ENCODE measurements around the gene PHYKPL.

Gene PHYKPL

DNA sequence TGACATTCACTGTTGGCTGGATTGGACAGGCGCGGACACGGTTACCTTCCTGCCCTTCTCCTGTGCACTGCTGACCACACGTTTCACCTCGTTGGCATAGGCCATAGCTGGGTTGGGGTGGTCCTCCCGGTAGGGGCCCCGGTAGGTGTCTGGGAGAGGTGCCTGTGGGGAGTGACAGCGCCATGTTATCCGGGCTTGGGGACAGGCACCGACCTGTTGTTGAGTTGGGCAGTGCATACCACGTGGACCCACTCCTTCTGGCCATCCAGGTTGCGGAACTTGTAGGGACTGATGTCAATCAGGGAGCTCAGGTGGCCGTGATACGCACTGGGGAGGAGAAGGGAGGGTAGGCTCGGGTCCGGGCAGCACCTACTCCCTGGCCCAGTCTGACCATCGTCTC lies 8.2 kb downstream of the PHYKPL start:
- no peak overlapping the region for H3K4me3 ChIP-seq (ENCODE audit: low read depth, low read length)

DNA sequence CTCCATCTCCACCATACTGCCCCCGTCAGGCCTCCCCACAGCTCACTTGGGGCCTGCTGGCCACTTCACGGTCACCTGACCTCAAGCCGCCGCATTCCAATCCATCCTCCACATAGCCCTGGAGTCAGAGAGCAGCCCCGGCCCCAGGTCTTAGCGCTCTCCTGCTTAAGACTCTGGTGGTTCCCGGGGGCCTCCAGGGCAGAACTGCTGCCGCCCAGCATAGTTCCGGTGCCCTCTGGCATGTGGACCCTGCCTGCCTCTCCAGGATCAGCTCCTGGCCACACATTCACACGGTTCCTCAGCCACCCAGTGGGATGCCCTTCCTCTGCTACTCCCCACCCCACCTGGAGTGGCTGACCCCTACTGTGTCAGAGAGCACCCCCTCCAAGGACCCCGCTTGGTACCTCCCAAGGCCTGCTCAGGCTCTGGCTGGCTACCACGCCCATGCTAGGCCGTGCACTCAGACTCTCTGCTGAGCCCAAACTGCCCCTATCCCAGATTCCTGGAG lies 8.7 kb downstream of the PHYKPL start:
- no peak overlapping the region for H3K4me3 ChIP-seq (ENCODE audit: low read depth, low read length)

DNA sequence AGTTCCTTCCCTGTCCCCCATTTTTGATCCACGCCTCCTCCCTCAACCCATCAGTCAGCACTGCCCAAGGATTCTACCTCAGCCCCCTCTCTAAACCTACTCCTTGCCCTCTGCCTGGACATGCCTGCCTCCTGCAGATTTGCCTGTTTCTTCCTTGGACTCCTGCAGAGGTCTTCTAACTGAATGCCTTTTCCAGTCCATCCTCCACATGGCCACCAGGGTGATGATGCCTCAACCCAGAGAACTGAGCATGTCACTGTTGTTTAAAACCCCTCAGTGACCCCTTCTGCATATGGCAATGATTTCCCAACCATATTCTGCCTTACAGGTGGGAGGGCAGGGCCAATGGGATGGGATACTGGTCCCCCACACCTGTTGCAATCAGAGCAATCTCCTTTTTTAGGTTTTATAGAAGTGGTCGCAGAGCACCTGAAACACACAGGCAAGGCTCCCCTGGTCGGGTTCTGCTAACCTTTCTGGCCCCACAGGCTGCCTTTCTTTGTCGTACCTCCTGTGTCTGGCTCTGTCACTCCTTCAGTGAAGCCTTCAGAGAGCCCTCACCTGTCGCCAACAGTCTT lies 9.3 kb downstream of the PHYKPL start:
- no peak overlapping the region for H3K4me3 ChIP-seq (ENCODE audit: low read depth, low read length)

DNA sequence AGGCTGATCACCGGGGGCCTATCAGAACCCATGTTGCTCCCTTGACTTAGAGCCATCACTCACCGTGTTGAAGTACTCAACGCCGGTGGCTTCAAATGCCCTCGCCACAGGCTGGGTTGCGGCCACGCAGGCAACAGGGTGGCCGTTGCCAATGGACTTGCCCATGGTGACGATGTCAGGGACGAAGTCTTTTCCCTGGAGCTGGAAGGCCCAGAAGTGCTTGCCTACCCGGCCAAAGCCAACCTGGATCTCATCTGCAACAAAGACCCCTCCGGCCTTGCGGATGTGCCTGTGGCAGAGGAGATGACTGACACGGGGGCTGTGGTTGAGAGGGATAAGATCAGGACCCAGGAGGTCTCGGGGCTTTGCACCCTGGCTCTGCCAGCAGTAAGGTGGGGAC lies 10.3 kb downstream of the PHYKPL start:
- no peak overlapping the region for H3K4me3 ChIP-seq (ENCODE audit: low read depth, low read length)

DNA sequence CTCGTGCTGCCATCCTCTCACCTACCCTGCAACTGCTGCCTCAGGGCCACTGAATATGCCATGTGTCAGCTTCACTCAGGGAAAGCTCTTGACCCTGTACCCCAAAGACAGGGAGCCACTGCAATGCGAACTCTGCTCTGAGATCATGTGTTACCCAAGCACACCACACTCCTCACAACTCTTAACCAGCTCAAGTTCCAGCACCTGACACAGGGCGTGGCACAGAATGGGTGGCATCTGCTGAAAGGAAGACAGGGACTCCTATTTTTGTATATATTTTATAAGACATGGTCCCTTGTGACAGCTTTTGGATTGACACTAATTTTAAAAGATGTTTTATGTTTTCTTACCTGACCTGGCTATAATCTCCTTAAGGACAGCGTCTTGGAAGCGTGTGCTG lies 10.7 kb downstream of the PHYKPL start:
- no peak overlapping the region for H3K4me3 ChIP-seq (ENCODE audit: low read depth, low read length)

DNA sequence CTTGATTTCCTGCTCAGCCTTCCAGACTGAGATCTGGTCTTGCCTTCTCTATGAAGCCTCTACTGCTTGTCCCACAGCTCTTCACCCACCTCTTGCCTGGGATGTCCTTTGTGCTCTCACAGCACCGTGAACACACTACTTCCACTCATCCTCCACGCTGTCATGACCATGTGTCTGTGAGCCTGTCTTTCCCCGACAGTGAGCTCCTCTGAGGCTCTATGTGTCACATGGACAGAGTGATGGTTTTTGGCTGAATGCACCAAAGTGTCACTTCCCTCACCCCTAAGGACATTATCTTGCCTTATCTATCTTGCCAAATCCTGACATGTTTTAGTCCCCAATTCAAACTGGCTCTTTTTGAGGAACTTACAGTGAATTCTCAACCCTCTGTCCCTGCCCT lies 11.3 kb downstream of the PHYKPL start:
- H3K4me3 ChIP-seq (ENCODE audit: low read depth, low read length), result no peak overlapping the region

DNA sequence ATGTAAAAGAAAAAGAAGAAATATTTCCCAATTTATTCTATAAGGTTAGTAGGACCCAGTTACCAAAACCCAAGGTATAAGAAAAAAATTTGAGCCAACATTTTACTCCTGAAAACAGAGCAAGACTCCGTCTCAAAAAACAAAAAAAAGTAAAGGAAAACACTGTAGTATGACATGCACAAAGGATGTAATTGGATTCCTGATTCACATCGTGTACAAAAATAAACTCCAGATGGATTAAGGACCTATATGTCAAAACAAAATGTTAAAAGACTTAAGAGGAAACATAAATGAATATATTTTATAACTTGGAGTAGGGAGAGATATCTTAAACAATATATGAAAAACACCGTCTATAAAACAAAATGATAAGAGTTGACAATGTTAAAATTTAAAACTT lies 13.8 kb downstream of the PHYKPL start:
- H3K4me3 ChIP-seq (ENCODE audit: low read depth, low read length), result no peak overlapping the region

DNA sequence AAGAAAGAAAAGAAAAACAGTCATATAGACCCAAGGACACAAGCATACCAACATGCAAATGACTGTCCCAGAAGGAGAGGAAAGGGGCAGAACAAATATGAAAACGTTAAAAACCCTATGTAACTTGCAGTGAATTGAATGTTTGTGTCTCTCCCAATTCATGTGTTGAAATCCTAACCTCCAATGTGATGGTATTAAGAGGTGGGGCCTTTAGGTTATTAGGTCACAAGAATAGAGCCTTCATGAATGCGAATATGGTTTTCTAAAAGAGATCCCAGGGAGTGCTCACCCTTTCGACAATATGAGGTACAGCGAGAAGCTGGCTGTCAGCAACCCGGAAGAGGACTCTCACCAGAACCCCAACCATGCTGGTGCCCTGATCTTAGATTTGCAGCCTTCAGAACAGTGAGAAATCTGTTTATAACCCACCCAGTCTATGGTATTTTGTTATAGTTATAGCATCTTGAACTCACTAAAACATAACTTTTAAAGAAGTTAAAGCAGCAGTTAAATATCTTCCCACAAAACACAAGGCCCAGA lies 14.3 kb downstream of the PHYKPL start:
- H3K4me3 ChIP-seq (ENCODE audit: low read depth, low read length), result no peak overlapping the region

DNA sequence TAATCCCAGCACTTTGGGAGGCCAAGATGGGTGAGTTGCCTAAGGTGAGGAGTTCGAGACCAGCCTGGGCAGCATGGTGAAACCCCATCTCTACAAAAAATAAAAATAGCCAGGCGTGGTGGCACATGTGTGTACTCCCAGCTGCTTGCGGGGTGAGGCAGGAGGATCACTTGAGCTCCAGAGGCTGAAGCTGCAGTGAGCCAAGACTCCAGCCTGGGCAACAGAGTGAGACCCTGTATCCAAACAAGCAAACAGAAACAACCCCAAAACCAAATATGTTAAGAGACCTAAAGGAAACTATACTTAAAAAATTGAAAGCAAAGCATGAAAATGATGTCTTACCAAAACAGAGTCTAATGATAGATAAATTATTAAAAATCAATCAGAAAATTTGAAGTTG lies 15.8 kb downstream of the PHYKPL start:
- no peak overlapping the region for H3K4me3 ChIP-seq (ENCODE audit: low read depth, low read length)

DNA sequence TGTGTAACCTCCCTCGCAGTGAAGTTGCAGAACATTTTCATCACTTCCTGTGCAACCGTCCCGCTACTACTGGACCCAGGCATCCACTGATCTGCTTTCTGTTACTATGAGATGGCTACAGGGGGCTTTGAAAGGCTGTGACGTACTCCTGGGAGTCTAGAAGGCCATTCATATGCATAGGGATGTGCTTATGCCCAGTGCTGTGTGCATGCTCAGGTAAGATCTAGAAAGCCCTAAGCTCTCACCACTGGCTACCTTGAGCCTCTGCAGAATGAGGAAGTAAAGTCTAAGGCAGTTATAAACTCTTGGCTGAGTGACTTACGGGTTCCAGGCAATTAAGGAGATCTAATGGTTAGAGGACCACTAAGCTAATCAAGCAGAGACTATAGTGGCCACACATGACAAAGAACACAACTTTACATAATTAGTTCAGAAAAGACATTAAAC lies 16.5 kb downstream of the PHYKPL start:
- no peak overlapping the region for H3K4me3 ChIP-seq (ENCODE audit: low read depth, low read length)

DNA sequence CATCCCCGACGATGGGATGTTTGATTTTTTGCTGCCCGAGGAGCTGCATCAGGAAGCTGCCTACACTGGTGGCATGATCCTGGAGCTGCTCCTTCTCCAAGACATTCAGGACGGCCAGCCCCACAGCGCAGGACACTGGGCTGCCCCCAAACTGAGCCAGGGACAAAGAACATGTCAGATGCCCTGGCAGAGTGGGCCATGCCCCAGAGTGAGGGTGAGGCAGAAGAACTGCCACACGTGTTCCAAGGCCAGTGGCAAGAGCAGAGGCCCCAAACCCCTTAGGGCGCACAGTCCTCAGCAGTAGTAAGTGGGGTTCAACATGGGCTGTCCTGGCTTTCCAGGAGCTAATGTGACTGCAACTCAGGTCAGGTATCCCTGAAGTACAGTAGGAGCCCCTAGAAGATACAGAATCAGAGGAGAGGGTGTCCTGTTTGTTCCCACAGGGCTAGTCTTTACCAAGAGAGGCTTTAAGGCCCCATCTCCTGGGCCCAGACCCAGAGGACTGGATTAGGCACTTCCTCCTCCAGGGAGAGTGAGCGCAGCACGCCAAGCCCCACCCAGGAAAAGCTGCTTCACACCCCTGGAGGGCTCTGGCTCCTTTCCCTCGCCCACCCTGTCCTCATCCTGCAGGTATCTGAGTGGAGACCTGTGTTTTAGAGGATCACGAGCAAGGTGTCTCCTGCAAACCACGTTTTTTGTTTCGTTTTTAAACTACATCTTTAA lies 17.2 kb downstream of the PHYKPL start:
- no peak overlapping the region for H3K4me3 ChIP-seq (ENCODE audit: low read depth, low read length)

DNA sequence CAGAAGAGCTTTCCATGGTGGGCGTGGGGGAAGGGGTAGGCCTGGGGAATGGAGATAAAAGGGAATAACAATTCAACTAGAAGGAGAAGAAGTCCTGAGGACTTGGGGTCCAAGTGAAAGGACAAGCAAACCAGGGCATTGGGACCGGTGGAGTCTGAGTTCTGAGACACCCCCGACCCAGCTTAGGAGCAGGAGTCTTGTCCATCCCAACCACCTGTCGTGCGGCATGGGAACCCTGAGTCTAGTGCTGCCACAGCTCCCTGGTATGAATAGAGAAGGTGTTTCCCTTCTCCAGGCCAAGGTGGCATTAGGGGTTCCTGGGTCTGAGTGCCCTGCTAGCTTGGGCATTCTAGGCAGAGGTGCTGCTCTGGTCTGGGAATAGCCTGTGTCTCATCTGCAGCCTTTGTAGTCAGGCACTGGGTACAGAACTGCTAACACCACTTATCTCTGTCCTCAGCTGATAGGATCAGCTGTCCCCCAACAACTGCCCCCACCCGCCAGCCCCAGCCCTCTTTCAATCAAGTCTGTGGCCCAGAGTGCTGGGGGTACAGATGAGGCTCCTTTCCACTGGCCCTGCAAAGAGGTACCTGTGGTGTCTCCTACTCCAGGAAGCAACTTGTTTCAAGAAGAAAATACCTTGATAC lies 18.3 kb downstream of the PHYKPL start:
- H3K4me3 ChIP-seq (ENCODE audit: low read depth, low read length), result no peak overlapping the region

DNA sequence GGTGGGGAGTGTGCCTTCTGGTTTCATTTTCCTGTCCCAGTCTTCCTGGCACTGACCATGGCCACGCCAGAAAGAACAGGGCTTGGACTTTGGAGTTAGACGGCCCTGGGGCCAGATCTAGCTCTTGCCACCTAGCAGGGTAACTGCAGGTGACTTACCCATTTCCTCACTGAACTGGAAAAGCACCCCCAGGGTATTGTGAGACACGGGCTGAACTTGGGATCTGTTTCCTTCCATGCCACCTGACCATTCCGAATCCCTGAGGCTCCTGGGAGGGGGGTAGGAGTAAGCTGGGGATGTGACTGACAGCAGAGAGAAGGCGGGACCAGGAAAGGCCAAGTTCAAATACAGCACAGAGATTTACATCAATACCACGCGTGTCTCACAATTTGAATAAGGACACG lies 18.9 kb downstream of the PHYKPL start:
- no peak overlapping the region for H3K4me3 ChIP-seq (ENCODE audit: low read depth, low read length)

DNA sequence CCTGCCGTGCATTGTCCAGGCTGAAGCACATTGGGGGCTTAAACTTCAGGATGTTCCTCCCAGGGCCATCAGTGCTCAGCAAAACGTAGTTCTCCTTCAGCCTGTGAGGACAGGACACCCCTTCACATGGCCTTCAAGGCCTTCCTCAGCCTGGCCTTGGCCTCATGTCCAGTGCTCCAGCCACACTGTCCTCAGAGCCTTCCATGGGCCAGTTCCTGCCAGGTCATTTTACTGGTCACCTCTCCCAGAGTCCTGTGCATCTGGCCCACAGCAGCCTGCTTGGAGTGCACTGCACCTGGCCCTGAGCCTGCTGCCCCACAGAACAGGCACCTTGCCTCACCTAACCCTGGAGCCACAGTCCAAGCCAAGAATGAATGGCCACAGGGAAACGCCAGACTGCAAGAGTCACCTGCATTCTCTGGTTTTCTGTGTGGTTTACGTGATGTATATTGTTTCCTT lies 19.6 kb downstream of the PHYKPL start:
- H3K4me3 ChIP-seq (ENCODE audit: low read depth, low read length), result no peak overlapping the region

DNA sequence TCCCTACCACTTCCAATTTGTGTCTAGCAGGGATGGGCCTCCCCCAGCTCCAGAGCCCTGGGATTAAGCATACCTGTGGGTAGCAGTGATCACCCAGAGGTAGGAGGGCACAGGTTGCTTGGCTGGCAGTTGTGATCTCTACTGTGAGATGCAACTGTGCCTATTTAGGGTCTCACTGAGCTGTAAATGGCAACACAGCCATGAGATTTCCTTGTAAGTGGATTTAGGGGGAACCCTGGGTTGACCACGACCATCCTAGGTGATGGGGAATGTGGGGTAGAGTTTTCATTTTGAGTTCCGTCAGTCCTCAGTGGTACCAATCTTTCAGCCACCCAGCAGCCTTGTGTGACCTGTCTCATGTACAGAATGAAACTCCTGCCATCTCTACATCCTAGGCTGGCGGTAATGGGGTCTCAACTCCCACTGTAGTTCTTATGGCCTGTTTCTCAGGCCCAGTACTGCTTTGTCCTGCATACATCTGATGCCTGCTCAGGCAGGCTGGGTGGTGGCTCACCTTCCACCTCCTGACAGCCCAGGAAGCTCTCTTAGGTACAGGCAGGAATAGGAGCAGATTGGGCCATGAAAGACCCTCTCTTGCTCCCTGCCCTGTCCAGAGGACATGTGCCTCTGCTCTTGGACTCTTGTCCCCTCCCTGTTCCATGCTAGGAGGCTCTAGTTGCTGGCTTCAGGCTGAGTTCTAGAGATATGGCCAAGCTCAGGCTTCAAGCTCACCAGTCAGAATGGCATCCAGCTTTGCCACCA lies 20.2 kb downstream of the PHYKPL start:
- H3K4me3 ChIP-seq (ENCODE audit: low read depth, low read length), result no peak overlapping the region

DNA sequence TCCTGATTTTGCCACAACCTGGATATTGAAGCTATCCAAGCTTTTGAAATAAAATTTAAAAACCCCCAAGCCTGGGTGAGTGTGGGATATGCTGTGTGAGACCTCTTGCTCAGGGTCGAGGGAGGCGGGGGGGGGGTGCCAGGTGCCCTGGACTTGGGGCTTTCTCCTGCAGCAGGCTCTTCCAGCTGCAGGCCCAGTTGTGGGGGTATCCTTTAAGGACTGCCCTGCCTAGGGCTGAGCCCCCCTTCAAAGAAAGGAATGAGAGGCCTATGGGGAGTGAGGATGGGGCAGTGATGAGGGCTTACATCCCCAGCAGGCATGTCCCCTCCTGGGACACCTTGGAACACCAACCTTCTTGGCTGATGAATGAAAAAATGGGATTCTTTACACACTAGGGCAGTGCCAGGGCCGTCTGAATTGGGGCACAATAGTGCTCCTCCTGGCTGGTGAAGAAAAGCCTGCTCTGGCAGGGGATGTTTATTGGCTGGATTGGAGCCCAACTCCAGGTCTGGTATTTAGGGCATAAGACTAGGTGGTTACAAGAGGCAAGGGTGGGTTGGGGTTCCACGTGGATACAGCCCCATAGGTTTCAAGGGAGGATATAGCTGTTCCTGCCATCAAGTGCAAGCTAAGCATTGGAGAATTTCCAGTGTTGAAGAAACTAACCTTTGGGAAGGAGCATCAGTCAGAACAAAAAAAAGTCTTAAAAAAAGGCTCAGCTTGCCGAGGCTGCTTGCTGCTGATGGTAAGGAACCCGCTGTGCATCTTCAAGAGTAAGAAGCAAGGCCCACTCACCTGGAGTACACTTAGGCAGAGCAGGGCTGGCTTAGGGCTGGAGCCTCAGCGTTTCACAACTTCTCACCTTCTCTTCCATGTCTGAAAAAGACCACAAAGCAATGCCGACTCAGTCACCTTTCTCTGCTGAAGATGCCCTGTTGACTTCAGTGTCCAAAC lies 21.2 kb downstream of the PHYKPL start:
- no peak overlapping the region for H3K4me3 ChIP-seq (ENCODE audit: low read depth, low read length)

DNA sequence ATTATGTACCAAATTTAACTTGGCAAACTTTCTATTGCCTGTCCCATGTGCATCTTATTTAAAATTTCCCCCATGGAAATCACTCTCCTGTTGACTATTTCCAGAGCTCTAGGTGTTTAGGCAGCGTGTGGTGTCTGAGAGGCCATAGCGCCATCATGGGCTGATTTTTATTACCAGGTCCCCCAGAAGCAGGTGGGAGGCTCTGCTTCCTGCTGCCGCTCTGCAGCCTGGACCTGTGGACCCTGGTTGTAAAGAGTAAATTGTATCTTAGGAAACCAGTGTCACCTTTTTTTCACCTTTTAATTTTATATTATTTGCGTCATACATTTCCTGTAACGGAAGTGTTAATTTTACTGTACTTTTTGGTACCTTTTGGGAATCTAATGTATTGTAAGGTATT lies 21.9 kb downstream of the PHYKPL start:
- no peak overlapping the region for H3K4me3 ChIP-seq (ENCODE audit: low read depth, low read length)

DNA sequence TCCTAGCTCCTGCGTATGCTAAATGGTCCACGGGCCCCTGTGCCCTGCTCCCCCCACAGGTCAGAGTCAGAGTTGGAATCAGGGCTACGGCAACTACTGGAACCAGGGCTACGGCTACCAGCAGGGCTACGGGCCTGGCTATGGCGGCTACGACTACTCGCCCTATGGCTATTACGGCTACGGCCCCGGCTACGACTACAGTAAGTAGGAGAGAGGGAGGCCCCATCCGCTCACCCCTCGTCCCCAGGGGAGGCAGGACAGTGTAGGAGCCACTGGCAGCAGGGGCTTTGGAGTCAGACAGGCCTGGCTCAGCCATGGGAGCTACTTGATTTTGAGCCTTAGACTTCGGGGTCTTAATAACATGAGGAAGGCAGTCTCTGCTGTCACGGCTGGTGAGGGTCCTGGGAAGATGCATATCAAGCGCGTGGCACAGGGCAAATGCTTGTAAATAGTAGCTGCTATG lies 22.5 kb downstream of the PHYKPL start:
- no peak overlapping the region for H3K4me3 ChIP-seq (ENCODE audit: low read depth, low read length)

DNA sequence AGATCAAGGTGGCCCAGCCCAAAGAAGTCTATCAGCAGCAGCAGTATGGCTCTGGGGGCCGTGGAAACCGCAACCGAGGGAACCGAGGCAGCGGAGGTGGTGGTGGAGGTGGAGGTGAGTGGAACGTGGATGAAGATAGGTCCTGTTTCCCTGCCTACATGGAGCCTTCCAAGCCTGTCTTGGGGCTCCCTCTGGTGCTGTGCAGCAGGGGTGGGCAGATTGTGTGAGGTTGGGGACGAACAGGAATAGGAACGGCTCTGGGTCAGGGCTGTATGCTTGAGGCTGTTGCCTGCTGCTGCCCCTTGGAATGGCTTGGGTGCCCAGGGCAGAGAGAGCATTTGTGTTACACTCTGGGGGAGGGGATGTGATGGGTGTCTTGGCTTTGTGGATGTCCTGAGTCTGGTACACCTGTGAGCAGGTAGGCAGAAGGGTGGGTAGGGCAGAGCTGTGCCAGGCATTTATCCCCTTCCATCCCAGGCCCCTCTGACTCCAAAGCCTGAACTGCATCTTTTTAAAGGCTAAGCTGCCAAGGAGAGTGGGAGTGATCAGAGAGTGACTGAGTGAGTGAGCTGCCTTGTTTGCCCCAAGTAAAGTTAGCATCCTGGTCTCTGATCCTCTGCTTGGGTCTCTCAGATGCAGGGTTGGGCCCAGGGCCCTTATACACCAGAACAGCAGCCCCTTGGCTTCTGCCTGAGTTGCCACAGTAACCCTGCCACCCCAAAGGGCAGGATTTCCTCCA lies 23.1 kb downstream of the PHYKPL start:
- H3K4me3 ChIP-seq (ENCODE audit: low read depth, low read length), result no peak overlapping the region

Data from iPS-11a (cell line).